Measurements from ENCODE around the gene HEG1.

GRCh38 chr3:125105116-125105515 lies 49.3 kb upstream of the HEG1 start:
- TF ChIP-seq CTCF (IDR thresholded peaks at IDR 0.05): no peak
- TF ChIP-seq POLR2A (IDR thresholded peaks at IDR 0.05): no peak

All from lower leg skin (tissue), 3 donors.